PC-9 (cell line): Measurements from ENCODE around the gene PCDHA13. TPM values are rescaled to one million over a fixed set of nuclear protein-coding genes. Genes with fewer than 3 reads are reported as not detected.

Experiments used
- BruUV-seq: library from RNA; stranded (reverse); fragments of 400-500 nt; replicated peaks from 2 replicates; lab custom pipeline; 2021; lab: Mats Ljungman, UMichigan
- CTCF ChIA-PET: fragments of 300-600 bp; sonication (Branson Sonifier 250); formaldehyde crosslinking; loops from one replicate; lab custom pipeline; 2022; ENCODE audit warnings: antibody characterized with exemption; lab: Charles Lee
- POLR2A ChIA-PET: fragments of 300-600 bp; sonication (Branson Sonifier 250); formaldehyde crosslinking; loops from one replicate; lab custom pipeline; 2022; ENCODE audit warnings: antibody characterized with exemption; ENCODE audit not compliant: unreplicated experiment; lab: Charles Lee
- DNase-seq, 2 experiments: peaks; one replicate each; pipeline versions ENCODE4 v3.0.0 to v3.0.0-alpha.2; 2015 to 2022; ENCODE audit warnings: mixed read lengths in 1 of 2
- H2AFZ ChIP-seq: fragments of 200-600 bp; sonication (generic); 2 replicates; pipeline ENCODE4 v1.8.1; 2017; ENCODE audit warnings: antibody characterized with exemption
- H3F3A ChIP-seq: fragments of 200-600 bp; sonication (generic); 2 replicates; pipeline ENCODE4 v1.8.1; 2017; ENCODE audit warnings: antibody characterized with exemption, mild to moderate bottlenecking, low read depth; ENCODE audit not compliant: insufficient read depth
- H3K27ac ChIP-seq: fragments of 200-600 bp; sonication (generic); 2 replicates; pipeline ENCODE4 v1.6.1; 2016; ENCODE audit warnings: mixed run types
- H3K27me3 ChIP-seq: fragments of 200-600 bp; sonication (generic); 2 replicates; pipeline ENCODE4 v1.6.1; 2016; ENCODE audit warnings: low read depth, mixed run types; ENCODE audit not compliant: insufficient read depth
- H3K36me3 ChIP-seq: fragments of 200-600 bp; sonication (generic); 2 replicates; pipeline ENCODE4 v1.6.1; 2016; ENCODE audit warnings: low read depth, mixed run types
- H3K4me1 ChIP-seq: fragments of 200-600 bp; sonication (generic); replicated peaks from 2 replicates; pipeline ENCODE4 v1.6.1; 2016; ENCODE audit warnings: mixed run types; ENCODE audit not compliant: insufficient read depth
- H3K4me2 ChIP-seq: fragments of 200-600 bp; sonication (generic); 2 replicates; pipeline ENCODE4 v1.6.1; 2017; ENCODE audit warnings: mixed run types
- H3K4me3 ChIP-seq: fragments of 200-600 bp; sonication (generic); 2 replicates; pipeline ENCODE4 v1.6.1; 2016; ENCODE audit warnings: mixed run types
- H3K79me2 ChIP-seq: fragments of 200-600 bp; sonication (generic); 2 replicates; pipeline ENCODE4 v1.6.1; 2017; ENCODE audit warnings: low read depth, mixed run types
- H3K9me2 ChIP-seq: fragments of 200-600 bp; sonication (generic); 2 replicates; pipeline ENCODE4 v1.8.1; 2017; ENCODE audit warnings: mild to moderate bottlenecking; ENCODE audit not compliant: insufficient read depth
- H3K9me3 ChIP-seq: fragments of 200-600 bp; sonication (generic); 2 replicates; pipeline ENCODE4 v1.8.1; 2016; ENCODE audit warnings: low read depth; ENCODE audit not compliant: insufficient read depth
- H4K20me1 ChIP-seq: fragments of 200-600 bp; sonication (generic); 2 replicates; pipeline ENCODE4 v1.8.1; 2017; ENCODE audit not compliant: insufficient read depth
- EZH2 ChIP-seq: fragments of 200-600 bp; sonication (generic); IDR thresholded peaks from 2 replicates; pipeline ENCODE4 v1.8.0; 2017; ENCODE audit warnings: antibody characterized with exemption, low read depth
- intact Hi-C: fragments of 100-400 bp; cut with micrococcal nuclease; formaldehyde crosslinking; loops from one replicate; pipeline ENCODE4 v1.10.0; 2022; ENCODE audit not compliant: unreplicated experiment
- total RNA-seq: library from RNA; stranded (reverse); gene quantifications from 2 replicates; pipeline ENCODE4 v1.2.3, GENCODE V29; 2021
- TF ChIP-seq, protein P1 (sequence below): fragments of 200-600 bp; sonication (generic); conservative IDR thresholded peaks from 2 replicates; pipeline ENCODE4 v1.6.1; 2017; ENCODE audit warnings: mixed run types, antibody characterized with exemption, mild to moderate bottlenecking, moderate library complexity

The PCDHA13 gene
- total RNA-seq, 1 experiment from 2014 or later: not detected

DNA sequence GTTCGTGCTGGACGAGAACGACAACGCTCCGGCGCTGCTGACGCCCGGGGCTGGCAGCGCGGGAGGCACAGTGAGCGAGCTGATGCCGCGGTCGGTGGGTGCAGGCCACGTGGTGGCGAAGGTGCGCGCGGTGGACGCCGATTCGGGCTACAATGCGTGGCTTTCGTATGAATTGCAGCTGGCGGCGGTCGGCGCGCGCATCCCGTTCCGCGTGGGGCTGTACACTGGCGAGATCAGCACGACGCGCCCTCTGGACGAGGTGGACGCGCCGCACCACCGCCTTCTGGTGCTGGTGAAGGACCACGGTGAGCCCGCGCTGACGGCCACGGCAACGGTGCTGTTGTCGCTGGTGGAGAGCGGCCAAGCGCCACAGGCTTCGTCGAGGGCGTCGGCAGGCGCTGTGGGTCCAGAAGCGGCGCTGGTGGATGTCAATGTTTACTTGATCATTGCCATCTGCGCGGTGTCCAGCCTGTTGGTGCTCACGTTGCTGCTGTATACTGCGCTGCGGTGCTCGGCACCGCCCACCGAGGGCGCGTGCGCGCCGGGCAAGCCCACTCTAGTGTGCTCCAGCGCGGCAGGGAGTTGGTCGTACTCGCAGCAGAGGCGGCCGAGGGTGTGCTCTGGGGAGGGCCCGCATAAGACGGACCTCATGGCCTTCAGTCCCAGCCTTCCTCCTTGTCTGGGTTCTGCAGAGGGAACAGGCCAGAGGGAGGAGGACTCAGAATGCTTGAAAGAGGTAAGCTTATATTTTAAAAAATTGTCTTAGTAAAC, 2.2 kb downstream of the PCDHA13 start:
- ChIA-PET POLR2A (no interaction called here), CTCF (no interaction called here)
- no peak overlapping the region for H3K4me2 ChIP-seq
- no peak for DNase-seq
- no peaks in the 10 kb centered on the region for H3K36me3 ChIP-seq
- H3K9me3 ChIP-seq: peaks cover 6% of the 10 kb centered on the region
- no peak overlapping the region for H3K27ac ChIP-seq
- no peaks in the 10 kb centered on the region for H3K4me1 ChIP-seq
- H3F3A ChIP-seq: no peaks in the 10 kb centered on the region
- H3K9me2 ChIP-seq: no peaks in the 10 kb centered on the region; the same call in 1 of the 2 replicates
- no peaks in the 10 kb centered on the region for H3K79me2 ChIP-seq
- BruUV-seq: no TSS peak
- H2AFZ ChIP-seq: no peak overlapping the region
- intact Hi-C loops: loop anchor here (5.0 kb wide), 1 partner anchor 38 kb away; no protein-coding TSS in a partner anchor
- TF ChIP-seq, protein P1, sequence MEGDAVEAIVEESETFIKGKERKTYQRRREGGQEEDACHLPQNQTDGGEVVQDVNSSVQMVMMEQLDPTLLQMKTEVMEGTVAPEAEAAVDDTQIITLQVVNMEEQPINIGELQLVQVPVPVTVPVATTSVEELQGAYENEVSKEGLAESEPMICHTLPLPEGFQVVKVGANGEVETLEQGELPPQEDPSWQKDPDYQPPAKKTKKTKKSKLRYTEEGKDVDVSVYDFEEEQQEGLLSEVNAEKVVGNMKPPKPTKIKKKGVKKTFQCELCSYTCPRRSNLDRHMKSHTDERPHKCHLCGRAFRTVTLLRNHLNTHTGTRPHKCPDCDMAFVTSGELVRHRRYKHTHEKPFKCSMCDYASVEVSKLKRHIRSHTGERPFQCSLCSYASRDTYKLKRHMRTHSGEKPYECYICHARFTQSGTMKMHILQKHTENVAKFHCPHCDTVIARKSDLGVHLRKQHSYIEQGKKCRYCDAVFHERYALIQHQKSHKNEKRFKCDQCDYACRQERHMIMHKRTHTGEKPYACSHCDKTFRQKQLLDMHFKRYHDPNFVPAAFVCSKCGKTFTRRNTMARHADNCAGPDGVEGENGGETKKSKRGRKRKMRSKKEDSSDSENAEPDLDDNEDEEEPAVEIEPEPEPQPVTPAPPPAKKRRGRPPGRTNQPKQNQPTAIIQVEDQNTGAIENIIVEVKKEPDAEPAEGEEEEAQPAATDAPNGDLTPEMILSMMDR: no peak
- TF ChIP-seq EZH2: no peak
- no peak overlapping the region for H3K4me3 ChIP-seq
- H4K20me1 ChIP-seq: no peaks in the 10 kb centered on the region
- H3K27me3 ChIP-seq: 0 out of 2 replicates have a peak, but pooled peaks cover 8% of the 10 kb centered on the region

DNA sequence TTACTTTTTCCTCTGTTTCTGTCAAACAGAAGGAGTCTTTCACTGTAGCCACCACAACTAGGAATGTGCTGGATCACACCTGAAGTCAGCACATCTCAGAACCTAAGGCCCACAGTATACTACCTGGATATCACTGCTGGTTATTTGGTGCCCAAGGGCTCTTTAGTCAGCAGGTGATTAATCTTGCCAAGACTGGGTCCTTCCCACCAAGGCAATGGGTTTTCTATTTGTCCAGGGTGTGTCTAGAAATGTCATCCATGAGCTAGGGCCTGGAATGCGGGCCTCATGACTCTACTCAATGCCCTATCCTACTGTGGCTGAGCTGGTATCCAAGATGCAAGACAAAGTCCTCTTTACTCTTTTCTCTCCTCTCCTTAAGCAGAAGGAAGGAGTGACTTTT, 34.4 kb downstream of the PCDHA13 start:
- ChIA-PET POLR2A (no interaction called here), CTCF (interaction anchor here (1.3 kb wide), 1 partner anchor 124 kb away, joined by 3 read pairs; no protein-coding TSS in a partner anchor)
- H3K9me2 ChIP-seq: no peaks in the 10 kb centered on the region
- TF ChIP-seq, protein P1: no peak
- TF ChIP-seq EZH2: no peak
- H3K4me3 ChIP-seq: no peak overlapping the region
- intact Hi-C loops: no loop called here
- no peaks in the 10 kb centered on the region for H3K9me3 ChIP-seq
- no peaks in the 10 kb centered on the region for H3K27me3 ChIP-seq
- no peak overlapping the region for H3K4me2 ChIP-seq
- no peaks in the 10 kb centered on the region for H3K4me1 ChIP-seq
- H2AFZ ChIP-seq: no peak overlapping the region
- no peak for DNase-seq
- H4K20me1 ChIP-seq: no peaks in the 10 kb centered on the region
- BruUV-seq: no TSS peak
- no peaks in the 10 kb centered on the region for H3K36me3 ChIP-seq
- H3K79me2 ChIP-seq: no peaks in the 10 kb centered on the region
- H3F3A ChIP-seq: no peaks in the 10 kb centered on the region
- H3K27ac ChIP-seq: no peak overlapping the region

DNA sequence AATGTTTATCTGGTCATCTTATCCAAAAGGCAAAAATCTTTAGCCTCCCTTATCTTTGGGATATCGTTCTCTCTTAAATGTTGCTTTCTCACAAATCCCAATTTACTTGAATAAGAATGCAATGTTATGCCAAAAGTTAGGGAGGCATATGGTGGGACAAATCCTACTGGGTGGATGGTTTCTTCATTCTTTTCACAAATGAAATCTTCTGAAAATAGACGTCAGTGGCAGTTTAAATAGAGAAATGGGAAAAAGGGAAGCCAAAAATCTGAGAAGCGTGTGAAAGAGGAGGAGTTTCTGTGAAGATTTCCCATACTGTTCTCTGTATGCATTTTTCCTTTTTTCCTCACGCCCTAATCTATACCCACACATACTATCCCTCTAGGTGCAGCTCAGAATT, 41.7 kb downstream of the PCDHA13 start:
- no TSS peak for BruUV-seq
- DNase-seq: no peak
- Histone ChIP-seq H3K4me2 (no peak overlapping the region), H3K4me1 (no peaks in the 10 kb centered on the region), H3F3A (no peaks in the 10 kb centered on the region), H3K9me2 (no peaks in the 10 kb centered on the region), H3K27ac (no peak overlapping the region), H3K27me3 (no peaks in the 10 kb centered on the region), H2AFZ (0 out of 2 replicates have a peak overlapping the region, but pooled peaks have one; percentile 17), H3K79me2 (no peaks in the 10 kb centered on the region), H3K36me3 (no peaks in the 10 kb centered on the region), H4K20me1 (no peaks in the 10 kb centered on the region), H3K9me3 (no peaks in the 10 kb centered on the region), H3K4me3 (no peak overlapping the region)
- TF ChIP-seq EZH2: no peak
- TF ChIP-seq, protein P1: no peak
- intact Hi-C loops: loop anchor here (5.0 kb wide), 1 partner anchor 41 kb away; the partner anchor contains the start of gene PCDHA13
- ChIA-PET CTCF (no interaction called here), POLR2A (no interaction called here)
